ENCODE results near the gene KRT83.
"Not testable (repeated sequence)": the region's sequence is repeated elsewhere in the genome, so short reads cannot be mapped to it uniquely, and the experiment has no call there.

KRT83 gene

DNA sequence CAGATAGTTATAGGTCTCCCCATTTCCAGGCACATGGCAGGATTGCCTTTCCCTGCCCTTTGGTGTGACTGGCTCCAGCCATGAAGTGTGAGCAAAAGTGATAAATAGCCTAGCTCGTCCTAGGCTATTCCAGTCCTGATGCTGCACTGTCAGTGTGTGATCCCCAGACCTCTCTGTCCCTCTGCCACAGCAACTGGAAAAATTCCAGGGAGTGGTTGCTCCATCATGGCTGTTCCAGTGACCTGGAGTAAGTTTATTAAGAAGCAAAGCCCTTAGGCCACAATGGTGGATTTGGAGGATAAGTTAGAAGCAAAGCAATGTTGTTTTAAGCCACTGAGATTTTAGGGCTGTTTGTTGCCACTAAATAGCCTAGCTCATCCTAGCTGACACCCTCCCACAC, 9.8 kb upstream of the KRT83 start:
- FAIRE-seq: no peak

- FAIRE-seq: no peak
These were observed 6.8 kb upstream of the KRT83 start for GRCh38 chr12:52327830-52328500.

DNA sequence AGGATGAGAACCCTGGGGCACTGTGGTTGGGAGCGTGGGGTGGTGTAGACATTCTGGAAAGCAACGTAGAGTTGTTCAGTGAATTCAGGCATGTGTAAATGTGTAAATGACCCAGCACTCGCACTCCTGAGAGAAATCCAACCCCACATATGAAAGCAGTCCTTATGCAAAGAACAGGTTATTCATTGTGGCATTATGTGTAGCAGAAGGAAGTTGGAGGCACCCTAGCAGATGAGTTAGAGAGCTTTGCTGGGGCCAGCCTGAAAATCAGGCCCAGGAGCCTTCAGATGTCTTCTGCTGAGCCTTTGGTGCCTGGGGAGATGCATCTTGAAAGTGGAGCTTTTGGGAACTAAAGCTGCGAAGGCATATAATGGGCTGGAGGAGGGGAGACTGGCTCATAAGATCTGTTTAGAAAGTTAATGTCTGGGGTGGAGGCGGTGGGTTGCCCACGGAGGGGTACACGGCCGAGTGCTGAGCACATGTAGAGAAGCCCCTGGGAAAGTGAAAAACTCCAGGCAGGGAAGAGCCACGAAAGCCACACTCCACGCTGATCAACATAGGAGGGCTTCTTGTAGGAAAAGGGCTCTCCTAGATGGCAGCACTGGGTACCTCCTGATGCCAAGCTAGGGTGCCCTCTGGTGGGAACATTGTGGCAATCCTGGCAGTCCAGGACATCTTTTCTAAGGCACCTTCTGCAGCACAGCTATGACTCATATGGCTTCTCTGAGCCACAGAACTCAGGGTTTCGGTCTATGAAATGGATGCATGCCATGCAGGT, 6.0 kb upstream of the KRT83 start:
- peak; percentile 37 for FAIRE-seq

DNA sequence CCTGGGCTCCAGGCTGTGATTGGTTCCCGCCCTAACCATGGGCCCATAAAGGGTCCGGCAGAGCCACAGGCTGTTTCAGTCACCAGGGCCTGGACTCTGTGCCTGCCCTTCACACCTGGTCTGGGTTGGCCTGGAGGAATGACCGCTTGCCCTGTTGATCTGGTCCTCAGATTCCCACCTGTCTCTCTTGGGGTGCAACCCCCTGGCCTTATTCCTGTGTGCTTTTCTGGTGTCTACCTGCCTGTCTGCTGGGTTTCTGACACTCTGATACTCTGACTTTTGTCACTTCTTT, 2.9 kb upstream of the KRT83 start:
- FAIRE-seq: no peak

GRCh38 chr12:52323416-52324152, 2.4 kb upstream of the KRT83 start:
- FAIRE-seq: no peak

DNA sequence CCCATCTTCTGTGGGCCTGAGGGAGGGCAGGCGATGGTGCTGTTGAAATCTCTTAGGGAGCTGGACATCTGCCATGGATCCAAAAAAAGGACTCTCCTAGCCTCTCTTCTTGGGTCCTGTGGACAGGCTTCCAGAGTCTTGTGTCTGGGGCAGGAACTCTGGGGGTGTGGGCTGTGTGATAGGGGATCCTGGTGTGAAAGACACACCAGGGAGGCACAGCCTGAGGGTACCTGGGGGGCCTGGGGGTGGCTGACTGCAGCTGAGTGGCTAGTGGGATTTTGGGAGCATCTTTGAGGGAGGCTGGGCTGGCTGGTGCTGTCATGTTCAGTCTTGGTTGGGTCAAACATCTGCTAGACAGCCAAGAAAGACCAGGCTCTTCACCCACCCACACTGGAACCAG, 1.8 kb upstream of the KRT83 start:
- FAIRE-seq: no peak

DNA sequence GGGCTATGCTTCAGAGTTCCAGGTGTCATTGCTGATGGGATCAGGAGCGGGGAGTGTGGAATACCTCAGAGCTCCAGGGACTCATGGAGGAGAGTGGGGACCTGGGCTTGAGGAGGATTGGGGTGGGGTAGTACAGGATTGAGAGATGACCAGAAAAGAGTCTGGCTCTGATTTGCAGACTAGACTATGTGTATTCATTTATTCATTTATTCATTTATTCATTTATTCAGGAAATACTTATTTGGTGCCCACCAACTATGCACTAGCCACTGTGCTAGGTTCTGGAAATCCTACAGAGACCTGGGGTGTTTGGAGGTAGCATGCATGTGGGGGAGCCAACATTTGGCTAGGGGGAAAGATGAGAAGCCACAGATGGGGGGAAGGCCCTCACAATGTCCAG, 871 bp upstream of the KRT83 start:
- FAIRE-seq: no peak

GRCh38 chr12:52321418-52321817, 220 bp upstream of the KRT83 start:
- no peak for FAIRE-seq

- no peak for FAIRE-seq
These were observed 2.1 kb downstream of the KRT83 start for GRCh38 chr12:52319097-52319496.

DNA sequence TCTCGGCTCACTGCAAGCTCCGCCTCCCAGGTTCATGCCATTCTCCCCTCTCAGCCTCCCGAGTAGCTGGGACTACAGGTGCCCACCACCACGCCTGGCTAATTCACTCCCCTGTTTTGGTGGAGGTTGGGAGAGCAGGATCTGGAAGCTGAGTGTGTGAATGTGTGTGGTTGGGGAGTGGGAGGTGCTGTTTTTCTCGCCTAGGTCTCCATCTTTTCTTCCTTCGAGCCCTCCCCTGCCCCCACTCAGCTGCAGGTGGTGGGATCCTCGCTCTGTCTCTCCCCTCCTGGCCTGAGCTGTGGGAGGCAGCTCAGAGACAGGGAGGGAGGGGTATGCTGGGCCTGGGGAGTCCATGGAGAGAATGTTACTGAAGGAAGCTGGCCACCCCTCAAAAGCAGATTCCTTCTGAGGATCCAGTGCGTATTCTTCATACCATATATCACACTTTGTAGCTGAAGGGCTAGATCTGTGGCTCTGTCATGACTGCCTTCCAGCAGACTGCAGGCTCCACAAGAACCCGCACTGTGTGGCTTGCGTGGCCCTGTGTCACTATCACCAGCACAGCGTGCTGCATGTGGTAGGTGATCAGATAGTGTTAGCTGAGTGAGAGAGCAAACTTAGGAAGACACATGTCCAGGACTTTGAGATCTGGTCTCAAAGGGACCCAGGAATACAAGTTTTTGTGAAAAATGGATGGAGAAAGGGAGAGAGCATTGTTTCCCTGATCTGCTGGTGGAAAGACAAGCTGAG, 2.8 kb downstream of the KRT83 start:
- FAIRE-seq: no peak

- no peak for FAIRE-seq
These were observed 3.6 kb downstream of the KRT83 start for GRCh38 chr12:52317468-52318052.

GRCh38 chr12:52316701-52317100, 4.5 kb downstream of the KRT83 start:
- FAIRE-seq: no peak

DNA sequence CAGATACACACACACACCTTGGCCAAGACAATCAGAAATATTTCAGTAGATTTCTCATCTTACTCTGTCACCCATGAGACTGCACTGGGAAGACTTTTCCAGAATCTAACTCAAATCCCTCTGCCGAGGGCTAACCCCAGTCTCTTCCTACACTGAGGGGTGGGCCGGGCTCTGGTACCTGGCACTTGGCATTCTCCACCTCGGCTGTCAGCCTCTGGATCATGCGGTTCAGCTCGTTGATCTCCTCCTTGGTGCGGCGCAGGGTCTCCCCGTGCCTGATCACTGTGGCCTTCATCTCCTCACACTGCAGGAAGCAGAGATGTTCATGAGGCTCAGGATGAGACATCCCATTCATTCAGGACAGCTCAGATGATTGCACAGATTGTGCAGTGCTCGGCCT, 4.9 kb downstream of the KRT83 start:
- no peak for FAIRE-seq

DNA sequence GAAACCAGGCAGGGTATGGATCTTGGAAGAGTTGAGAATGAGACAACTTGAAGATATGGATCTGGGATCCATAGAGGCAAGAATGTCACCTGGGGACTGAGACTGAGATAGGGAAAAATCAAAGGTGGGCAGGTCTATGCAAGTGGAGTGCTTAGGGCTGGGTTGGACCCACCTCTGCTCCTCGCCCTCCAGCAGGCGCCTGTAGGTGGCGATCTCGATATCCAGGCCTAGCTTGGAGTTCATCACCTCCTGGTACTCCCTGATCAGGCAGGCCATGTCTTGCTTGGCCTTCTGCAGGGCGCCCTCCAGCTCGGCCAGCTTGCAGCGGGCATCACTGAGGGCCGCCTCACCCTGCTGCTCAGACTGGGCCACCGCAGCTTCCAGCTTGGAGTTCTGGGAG, 5.5 kb downstream of the KRT83 start:
- FAIRE-seq: not testable (repeated sequence)

DNA sequence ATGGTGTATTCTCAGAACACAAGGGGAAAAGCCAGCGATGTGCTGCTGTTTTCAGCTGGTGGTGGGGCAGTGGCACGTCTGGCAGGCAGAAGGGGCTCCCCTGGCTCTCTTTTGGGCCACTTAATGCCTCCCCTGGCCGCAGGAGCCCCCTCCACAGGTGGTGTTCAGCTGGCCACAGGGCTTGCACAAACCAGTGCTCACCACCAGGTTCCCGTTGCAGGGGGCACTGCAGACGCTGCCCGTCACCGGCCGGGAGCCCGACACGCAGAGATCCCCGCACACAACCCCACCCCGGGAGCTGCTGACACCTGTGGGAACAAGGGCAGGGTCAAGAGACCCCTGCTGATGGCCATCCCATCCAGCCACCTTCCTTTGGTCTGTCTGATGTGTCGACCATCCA, 6.7 kb downstream of the KRT83 start:
- FAIRE-seq: no peak

DNA sequence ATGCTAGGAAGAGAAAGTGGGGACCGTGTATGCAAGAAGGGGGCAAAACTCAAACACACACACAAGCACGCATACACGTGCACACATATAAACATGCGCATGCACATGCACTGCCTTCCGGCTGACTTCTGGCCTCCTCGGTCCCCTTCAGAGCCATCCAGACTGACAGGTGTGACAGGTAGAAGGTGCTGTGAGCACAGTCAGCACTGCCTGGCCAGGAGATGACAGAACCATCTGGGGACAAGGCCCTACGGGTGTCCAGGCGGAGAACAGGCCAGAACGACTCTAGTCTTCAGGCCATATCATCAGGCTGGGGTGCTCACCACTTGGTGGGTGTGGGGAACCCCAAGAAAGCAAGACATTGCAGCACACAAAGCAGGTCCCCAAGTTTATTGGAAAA, 7.3 kb downstream of the KRT83 start:
- FAIRE-seq: no peak

- FAIRE-seq: no peak
These were observed 7.7 kb downstream of the KRT83 start for GRCh38 chr12:52313461-52313860.

- no peak for FAIRE-seq
These were observed 9.1 kb downstream of the KRT83 start for GRCh38 chr12:52312086-52312485.

DNA sequence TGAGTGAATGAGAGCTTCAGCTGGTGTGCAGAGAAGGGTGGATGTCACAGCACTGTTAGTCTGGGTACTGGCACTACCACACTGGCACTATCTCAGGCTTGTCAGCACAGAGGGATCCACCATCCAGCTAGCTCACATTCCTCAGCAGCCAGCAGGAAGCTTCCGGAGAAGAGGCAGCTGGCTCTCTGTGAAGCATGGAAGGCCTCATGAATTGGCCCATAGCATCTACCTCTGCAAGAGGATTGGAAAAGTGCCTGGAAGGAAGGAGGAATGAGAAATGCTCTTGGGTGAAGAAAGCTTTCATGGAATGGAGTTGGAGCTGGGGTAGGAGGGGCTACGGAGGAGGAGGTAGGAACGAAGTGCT, 9.9 kb downstream of the KRT83 start:
- no peak for FAIRE-seq

GRCh38 chr12:52310622-52311284, 10.4 kb downstream of the KRT83 start:
- FAIRE-seq: no peak

DNA sequence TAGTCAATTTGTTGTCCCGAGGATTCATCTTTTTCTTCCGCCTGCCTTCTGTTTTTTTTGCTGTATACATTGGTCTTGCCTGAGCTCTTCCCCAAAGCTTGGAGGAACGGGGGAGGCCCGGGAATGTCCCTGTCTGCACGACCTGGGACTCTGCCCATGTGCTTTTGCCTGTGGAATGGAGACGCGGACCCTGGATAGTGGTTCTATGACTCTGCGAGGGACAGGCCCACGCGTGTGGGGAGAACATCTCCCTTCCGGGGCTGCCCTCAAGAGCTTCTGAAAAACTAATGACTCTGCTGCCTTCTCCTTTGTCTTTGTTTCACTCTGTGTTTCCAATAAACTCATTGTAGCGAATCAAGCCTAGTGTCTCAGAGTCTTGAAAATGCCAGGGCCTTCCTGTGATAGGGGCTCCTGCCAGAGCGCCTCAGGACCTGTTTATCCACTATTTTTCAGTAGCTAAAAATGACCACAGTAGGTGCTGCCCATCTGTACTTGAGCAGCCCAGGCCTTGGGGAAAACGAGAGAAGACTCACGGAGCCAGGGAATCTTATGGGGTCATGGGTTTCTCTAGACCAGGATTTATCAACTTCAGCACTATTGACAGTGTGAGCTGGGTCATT, 12.3 kb downstream of the KRT83 start:
- FAIRE-seq: no peak

Measured in A204.1 (cell line).